ENCODE data around the gene FOXP3.

DNA sequence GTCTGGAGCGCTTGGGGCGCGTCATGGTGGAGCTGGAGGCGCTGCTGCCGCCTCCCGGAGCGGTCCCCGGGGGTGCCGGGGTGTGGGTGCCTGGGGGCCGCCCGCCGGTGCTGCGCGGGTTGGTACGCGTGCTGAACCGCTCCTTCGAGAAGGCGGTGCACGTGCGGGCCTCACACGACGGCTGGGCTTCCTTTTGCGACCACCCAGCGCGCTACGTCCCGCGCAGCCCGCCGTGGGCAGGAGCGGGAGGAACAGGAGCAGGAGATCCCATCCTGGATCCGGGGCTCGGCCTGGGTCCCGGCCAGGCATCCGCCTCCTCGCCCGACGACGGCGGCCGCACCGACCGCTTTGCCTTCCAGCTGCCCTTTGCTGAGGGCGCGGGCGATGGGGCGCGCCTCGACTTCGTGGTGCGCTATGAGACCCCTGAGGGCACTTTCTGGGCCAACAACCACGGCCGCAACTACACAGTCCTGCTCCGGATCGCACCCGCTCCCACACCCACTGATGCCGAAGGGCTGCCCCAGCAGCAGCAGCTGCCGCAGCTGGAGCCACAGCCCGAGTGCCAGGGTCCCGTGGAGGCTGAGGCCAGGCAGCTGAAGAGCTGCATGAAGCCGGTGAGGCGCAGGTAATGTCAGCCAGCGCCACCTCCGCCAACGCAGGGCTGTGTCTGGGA, 5.9 kb upstream of the FOXP3 start:
- TF ChIP-seq POLR2A (IDR thresholded peaks at IDR 0.05; ENCODE audit: low read depth, low read length) (no peak), RCOR1 (IDR thresholded peaks at IDR 0.05; ENCODE audit: insufficient replicate concordance, low read length) (no peak), MAFK (IDR thresholded peaks at IDR 0.05; ENCODE audit: low read depth, low read length) (no peak)
- TF ChIP-seq, protein P1, sequence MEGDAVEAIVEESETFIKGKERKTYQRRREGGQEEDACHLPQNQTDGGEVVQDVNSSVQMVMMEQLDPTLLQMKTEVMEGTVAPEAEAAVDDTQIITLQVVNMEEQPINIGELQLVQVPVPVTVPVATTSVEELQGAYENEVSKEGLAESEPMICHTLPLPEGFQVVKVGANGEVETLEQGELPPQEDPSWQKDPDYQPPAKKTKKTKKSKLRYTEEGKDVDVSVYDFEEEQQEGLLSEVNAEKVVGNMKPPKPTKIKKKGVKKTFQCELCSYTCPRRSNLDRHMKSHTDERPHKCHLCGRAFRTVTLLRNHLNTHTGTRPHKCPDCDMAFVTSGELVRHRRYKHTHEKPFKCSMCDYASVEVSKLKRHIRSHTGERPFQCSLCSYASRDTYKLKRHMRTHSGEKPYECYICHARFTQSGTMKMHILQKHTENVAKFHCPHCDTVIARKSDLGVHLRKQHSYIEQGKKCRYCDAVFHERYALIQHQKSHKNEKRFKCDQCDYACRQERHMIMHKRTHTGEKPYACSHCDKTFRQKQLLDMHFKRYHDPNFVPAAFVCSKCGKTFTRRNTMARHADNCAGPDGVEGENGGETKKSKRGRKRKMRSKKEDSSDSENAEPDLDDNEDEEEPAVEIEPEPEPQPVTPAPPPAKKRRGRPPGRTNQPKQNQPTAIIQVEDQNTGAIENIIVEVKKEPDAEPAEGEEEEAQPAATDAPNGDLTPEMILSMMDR (conservative IDR thresholded peaks at IDR 0.05; ENCODE audit: low read depth, low read length), result no peak
